Smooth muscle cell (in vitro differentiated cells): ENCODE measurements around the gene DUS1L. TPM values are rescaled to one million over a fixed set of nuclear protein-coding genes. Genes with fewer than 3 reads are reported as not detected.
A peak's percentile ranks its signal among the peaks of the same experiment; 100 is the strongest.

Experiments
- DNase-seq: peaks from one replicate; lab custom pipeline; 2025; ENCODE audit not compliant: unreplicated experiment; lab: John Stamatoyannopoulos, UW
- H2AFZ ChIP-seq: fragments of 200-600 bp; sonication (generic); 2 replicates; pipeline ENCODE4 v1.6.0; 2016; ENCODE audit warnings: antibody characterized with exemption, low read depth, mild to moderate bottlenecking
- H3F3A ChIP-seq: fragments of 200-600 bp; sonication (generic); 2 replicates; pipeline ENCODE4 v1.6.0; 2017; ENCODE audit warnings: antibody characterized with exemption, low read depth
- H3K27ac ChIP-seq: fragments of 200-600 bp; sonication (generic); 2 replicates; pipeline ENCODE4 v1.5.1; 2016; ENCODE audit warnings: low read depth, mild to moderate bottlenecking
- H3K27me3 ChIP-seq: fragments of 200-600 bp; sonication (generic); 2 replicates; pipeline ENCODE4 v1.6.1; 2016; ENCODE audit warnings: low read depth, mild to moderate bottlenecking
- H3K36me3 ChIP-seq: fragments of 200-600 bp; sonication (generic); 2 replicates; pipeline ENCODE4 v1.5.1; 2016; ENCODE audit warnings: low read depth
- H3K4me1 ChIP-seq: fragments of 200-600 bp; sonication (generic); 2 replicates; pipeline ENCODE4 v1.5.1; 2016; ENCODE audit warnings: low read depth
- H3K4me2 ChIP-seq: fragments of 200-600 bp; sonication (generic); 2 replicates; pipeline ENCODE4 v1.6.0; 2016; ENCODE audit warnings: mild to moderate bottlenecking
- H3K4me3 ChIP-seq: fragments of 200-600 bp; sonication (generic); 2 replicates; pipeline ENCODE4 v1.5.1; 2016; ENCODE audit warnings: mild to moderate bottlenecking
- H3K79me2 ChIP-seq: fragments of 200-600 bp; sonication (generic); 2 replicates; pipeline ENCODE4 v1.6.0; 2016; ENCODE audit warnings: low read depth, mild to moderate bottlenecking
- H3K9ac ChIP-seq: fragments of 200-600 bp; sonication (generic); 2 replicates; pipeline ENCODE4 v1.6.0; 2016; ENCODE audit warnings: low read depth
- H3K9me3 ChIP-seq: fragments of 200-600 bp; sonication (generic); replicated peaks from 2 replicates; pipeline ENCODE4 v1.5.1; 2016; ENCODE audit warnings: low read depth
- H4K20me1 ChIP-seq: fragments of 200-600 bp; sonication (generic); 2 replicates; pipeline ENCODE4 v1.6.0; 2016; ENCODE audit warnings: low read depth
- WGBS: methylation state at CpG from one replicate; pipeline ENCODE4 v1.1.7; 2016; ENCODE audit warnings: low lambda C conversion rate; 5-methylcytosine and 5-hydroxymethylcytosine counted together
- polyA plus RNA-seq: library from polyadenylated mRNA; unstranded; fragments of >200 nt; fragmentation: Nextera tagmentation; extraction: Ambion mirVana; gene quantifications from 2 replicates; pipeline ENCODE4 v1.2.1, GENCODE V29; 2016
- total RNA-seq: library from RNA; depleted of rRNA; stranded (reverse); fragments of >200 nt; gene quantifications from 2 replicates; pipeline ENCODE4 v1.2.3, GENCODE V29; 2014
- TF ChIP-seq, protein P1 (sequence below): fragments of 200-600 bp; sonication (generic); IDR thresholded peaks from 2 replicates; pipeline ENCODE4 v1.5.1; 2017; ENCODE audit warnings: borderline replicate concordance, mild to moderate bottlenecking, antibody characterized with exemption; ENCODE audit not compliant: insufficient read depth, poor library complexity, severe bottlenecking

Gene DUS1L
- total and polyA plus RNA-seq, 2 experiments from 2014 or later, result 49.4 to 125 TPM

DNA sequence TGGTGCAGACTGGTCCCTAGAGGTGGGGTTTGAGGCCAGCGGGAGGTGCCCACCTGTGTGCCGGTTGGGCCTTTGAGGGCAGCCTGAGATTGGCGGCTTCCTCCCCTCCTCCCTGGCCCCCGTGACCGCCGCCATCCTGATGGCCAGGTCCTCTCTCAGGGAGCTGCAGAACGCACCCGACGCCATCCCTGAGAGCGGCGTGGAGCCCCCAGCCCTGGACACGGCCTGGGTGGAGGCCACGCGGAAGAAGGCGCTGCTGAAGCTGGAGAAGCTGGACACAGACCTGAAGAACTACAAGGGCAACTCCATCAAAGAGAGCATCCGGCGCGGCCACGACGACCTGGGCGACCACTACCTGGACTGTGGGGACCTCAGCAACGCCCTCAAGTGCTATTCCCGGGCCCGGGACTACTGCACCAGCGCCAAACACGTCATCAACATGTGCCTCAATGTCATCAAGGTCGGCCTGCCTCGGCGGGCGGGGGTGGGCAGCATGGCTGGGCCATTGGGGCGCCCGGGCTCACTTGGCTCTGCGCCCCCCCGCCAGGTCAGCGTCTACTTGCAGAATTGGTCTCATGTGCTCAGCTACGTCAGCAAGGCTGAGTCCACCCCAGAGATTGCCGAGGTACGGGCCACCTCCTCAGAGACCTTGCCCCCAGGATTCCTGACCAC is 11.1 kb downstream of the DUS1L start:
- Histone ChIP-seq H3K79me2 (peaks cover 23% of the 10 kb centered on the region), H3K27ac (no peak overlapping the region), H3K9ac (no peak overlapping the region)

DNA sequence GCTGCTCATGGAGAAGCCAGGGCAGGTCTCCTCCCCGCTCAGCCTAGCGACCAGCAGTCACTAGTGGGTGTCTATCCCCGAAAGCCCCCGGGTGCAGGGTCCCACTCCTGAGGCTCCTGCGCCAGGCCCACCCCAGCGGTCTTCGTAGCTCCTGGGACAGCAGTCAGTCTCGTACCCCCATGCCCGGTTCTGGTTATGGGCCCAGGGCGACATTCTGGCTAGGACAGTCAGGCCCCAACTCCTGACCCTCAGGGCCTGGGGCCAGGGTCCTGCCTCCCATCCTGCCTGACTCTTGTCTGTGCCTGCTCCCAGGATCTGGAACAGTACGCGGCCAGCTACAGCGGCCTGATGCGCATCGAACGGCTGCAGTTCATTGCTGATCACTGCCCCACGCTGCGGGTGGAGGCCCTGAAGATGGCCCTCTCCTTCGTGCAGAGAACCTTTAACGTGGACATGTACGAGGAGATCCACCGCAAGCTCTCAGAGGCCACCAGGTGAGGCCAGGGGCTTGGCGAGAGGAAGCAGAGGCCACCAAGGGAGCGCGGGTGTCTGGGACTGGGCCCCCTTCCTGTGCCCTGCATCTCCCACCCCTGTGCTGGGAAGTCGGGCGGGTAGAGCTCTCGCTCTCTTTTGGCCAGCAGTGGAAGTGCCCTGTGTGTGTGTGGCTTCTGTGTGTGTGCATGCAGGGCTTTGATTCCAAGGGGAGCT is 11.9 kb downstream of the DUS1L start:
- Histone ChIP-seq H3K9me3 (no peaks in the 10 kb centered on the region), H3K4me1 (peaks cover 16% of the 10 kb centered on the region), H3K9ac (no peak overlapping the region), H3K4me2 (peak overlapping the region; percentile 91), H3K27ac (no peak overlapping the region), H4K20me1 (peaks cover 7% of the 10 kb centered on the region), H3K36me3 (no peaks in the 10 kb centered on the region), H3K4me3 (no peak overlapping the region), H3K27me3 (no peaks in the 10 kb centered on the region), H3F3A (no peaks in the 10 kb centered on the region), H3K79me2 (peaks cover 23% of the 10 kb centered on the region), H2AFZ (no peak overlapping the region)
- TF ChIP-seq, protein P1, sequence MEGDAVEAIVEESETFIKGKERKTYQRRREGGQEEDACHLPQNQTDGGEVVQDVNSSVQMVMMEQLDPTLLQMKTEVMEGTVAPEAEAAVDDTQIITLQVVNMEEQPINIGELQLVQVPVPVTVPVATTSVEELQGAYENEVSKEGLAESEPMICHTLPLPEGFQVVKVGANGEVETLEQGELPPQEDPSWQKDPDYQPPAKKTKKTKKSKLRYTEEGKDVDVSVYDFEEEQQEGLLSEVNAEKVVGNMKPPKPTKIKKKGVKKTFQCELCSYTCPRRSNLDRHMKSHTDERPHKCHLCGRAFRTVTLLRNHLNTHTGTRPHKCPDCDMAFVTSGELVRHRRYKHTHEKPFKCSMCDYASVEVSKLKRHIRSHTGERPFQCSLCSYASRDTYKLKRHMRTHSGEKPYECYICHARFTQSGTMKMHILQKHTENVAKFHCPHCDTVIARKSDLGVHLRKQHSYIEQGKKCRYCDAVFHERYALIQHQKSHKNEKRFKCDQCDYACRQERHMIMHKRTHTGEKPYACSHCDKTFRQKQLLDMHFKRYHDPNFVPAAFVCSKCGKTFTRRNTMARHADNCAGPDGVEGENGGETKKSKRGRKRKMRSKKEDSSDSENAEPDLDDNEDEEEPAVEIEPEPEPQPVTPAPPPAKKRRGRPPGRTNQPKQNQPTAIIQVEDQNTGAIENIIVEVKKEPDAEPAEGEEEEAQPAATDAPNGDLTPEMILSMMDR, result no peak
- no peak for DNase-seq
- 97% methylated on average over 28 of the region's 28 CpGs for WGBS

More for the DNA sequence above, 11.1 kb downstream of the DUS1L start:
- no peak overlapping the region for H2AFZ ChIP-seq
- no peaks in the 10 kb centered on the region for H3F3A ChIP-seq
- no peaks in the 10 kb centered on the region for H3K9me3 ChIP-seq
- H3K4me3 ChIP-seq, result no peak overlapping the region
- H3K36me3 ChIP-seq, result no peaks in the 10 kb centered on the region
- TF ChIP-seq, protein P1, result no peak
- H3K27me3 ChIP-seq, result no peaks in the 10 kb centered on the region
- DNase-seq, result no peak
- H4K20me1 ChIP-seq, result peaks cover 7% of the 10 kb centered on the region
- H3K4me1 ChIP-seq, result peaks cover 16% of the 10 kb centered on the region
- WGBS, result 96% methylated on average over 37 of the region's 38 CpGs
- no peak overlapping the region for H3K4me2 ChIP-seq

DNA sequence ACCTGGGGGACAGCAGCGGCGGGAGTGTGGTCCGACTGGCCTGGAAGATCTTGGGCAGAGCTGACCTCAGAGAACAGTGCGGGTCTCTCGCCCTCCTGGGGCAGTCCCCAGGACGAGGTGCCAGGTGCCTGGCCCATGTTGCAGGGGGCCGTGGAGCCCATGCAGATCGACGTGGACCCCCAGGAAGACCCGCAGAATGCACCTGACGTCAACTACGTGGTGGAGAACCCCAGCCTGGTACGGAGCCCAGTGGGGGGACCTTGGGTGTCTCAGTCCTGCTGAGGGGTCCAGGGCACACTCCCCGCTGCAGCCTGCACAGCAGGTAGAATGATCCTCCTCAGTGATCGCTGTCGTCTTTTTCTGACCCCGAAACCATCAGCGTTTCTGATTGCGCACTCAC is 12.5 kb downstream of the DUS1L start:
- peaks cover 7% of the 10 kb centered on the region for H4K20me1 ChIP-seq
- no peak for DNase-seq
- no peak overlapping the region for H3K9ac ChIP-seq
- no peak overlapping the region for H2AFZ ChIP-seq
- H3F3A ChIP-seq, result no peaks in the 10 kb centered on the region
- 94% methylated on average over 18 of the region's 19 CpGs for WGBS
- H3K4me2 ChIP-seq, result peak overlapping the region; percentile 91
- peaks cover 23% of the 10 kb centered on the region for H3K79me2 ChIP-seq
- TF ChIP-seq, protein P1, result no peak
- no peak overlapping the region for H3K27ac ChIP-seq
- no peaks in the 10 kb centered on the region for H3K27me3 ChIP-seq
- no peaks in the 10 kb centered on the region for H3K9me3 ChIP-seq
- peaks cover 16% of the 10 kb centered on the region for H3K4me1 ChIP-seq
- H3K4me3 ChIP-seq, result peak overlapping the region; percentile 55
- H3K36me3 ChIP-seq, result no peaks in the 10 kb centered on the region
